Mesodermal cell (in vitro differentiated cells): Measurements from ENCODE around the gene GLA.

Experiments
- H3K27ac ChIP-seq: 2 replicates; pipeline ENCODE4 v1.7.0; 2013; ENCODE audit warnings: mild to moderate bottlenecking, low read depth, low read length, moderate library complexity; ENCODE audit not compliant: severe bottlenecking
- H3K36me3 ChIP-seq: 2 replicates; pipeline ENCODE4 v1.7.1; 2013; ENCODE audit warnings: mild to moderate bottlenecking, low read length, moderate library complexity; ENCODE audit not compliant: control insufficient read depth, insufficient read depth
- H3K4me1 ChIP-seq: one replicate; pipeline ENCODE4 v1.7.1; 2013; ENCODE audit warnings: mild to moderate bottlenecking, low read length; ENCODE audit not compliant: insufficient read depth, control insufficient read depth, poor library complexity, severe bottlenecking
- H3K4me3 ChIP-seq: 2 replicates; pipeline ENCODE4 v1.7.0; 2013; ENCODE audit warnings: low read length, control low read depth, mild to moderate bottlenecking; ENCODE audit not compliant: insufficient read depth, poor library complexity, severe bottlenecking; ENCODE audit errors: extremely low read depth
- H3K9me3 ChIP-seq: 2 replicates; pipeline ENCODE4 v1.7.1; 2013; ENCODE audit warnings: mild to moderate bottlenecking, low read length, moderate library complexity; ENCODE audit not compliant: control insufficient read depth
- WGBS, 2 experiments: methylation state at CpG; one replicate each; pipeline ENCODE4 v1.1.5; 2013; ENCODE audit warnings: missing lambda C conversion rate in 2 of 2; ENCODE audit not compliant: insufficient coverage in 2 of 2; 5-methylcytosine and 5-hydroxymethylcytosine counted together

GLA gene

DNA sequence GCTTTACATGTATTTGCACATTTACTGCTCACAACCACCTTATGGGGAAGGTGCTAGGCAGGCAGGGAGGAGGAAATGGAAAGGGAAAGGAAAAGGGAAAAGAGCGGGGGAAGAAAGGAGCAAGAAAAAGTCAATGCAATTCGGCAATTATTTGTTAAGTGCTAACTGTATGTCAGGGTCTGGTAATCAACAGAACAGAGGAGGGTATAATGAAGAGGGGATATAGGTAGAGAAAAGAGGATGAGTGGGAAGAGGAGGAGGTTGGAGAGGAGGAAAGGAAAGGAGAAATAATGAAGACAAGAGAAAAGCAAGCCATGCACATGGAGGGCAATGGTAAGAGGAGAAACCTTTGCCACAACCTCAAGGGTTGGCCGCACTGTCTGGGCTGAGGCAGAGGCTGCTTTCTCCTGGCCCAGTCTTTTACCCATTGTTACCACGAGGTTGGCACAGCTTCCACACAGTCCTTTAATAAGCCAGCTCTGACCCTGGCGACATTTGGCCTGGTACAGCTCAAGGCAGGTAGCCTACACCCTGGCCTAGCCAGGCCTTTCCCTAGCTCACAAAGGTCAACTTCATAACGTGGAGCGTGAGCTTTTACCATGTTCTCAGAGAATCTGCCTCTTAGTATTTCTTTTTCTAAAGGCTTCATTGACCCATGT is 22.6 kb downstream of the GLA start:
- H3K4me3 ChIP-seq: no peak overlapping the region
- H3K9me3 ChIP-seq: no peaks in the 10 kb centered on the region
- no peaks in the 10 kb centered on the region for H3K4me1 ChIP-seq
- 92 to 96% methylated on average over 4 to 5 of the region's 7 CpGs for WGBS, 2 experiments
- no peaks in the 10 kb centered on the region for H3K36me3 ChIP-seq
- no peak overlapping the region for H3K27ac ChIP-seq

DNA sequence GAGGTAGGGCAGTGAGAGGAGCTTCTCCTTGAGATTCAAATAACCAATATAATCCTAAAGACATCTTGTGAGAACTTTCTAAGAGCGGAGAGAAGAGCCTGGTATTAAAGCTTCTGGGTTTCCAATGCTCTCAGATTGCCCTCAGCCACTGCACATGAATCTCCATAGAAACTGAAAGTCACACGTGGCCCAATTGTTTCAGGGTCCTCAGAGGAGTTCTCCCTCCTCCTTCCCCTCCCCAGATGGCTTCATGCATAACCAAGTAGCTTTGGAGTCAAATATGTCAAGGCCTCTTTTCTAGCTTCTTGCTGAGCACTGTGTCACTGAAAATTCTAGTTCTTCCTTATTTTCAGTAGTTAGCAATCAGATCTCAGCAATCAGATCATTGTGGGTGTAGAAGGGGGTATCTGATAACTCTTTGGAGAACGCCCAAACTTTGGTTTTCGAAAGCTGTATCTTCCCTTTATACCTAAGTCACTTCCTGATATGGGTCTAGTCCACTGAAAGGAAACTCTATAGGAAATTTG is 24.0 kb downstream of the GLA start:
- H3K4me3 ChIP-seq: no peak overlapping the region
- 50 to 67% methylated on average over 1 to 2 of the region's 4 CpGs for WGBS, 2 experiments
- no peaks in the 10 kb centered on the region for H3K9me3 ChIP-seq
- H3K36me3 ChIP-seq: no peaks in the 10 kb centered on the region
- no peaks in the 10 kb centered on the region for H3K4me1 ChIP-seq
- no peak overlapping the region for H3K27ac ChIP-seq

DNA sequence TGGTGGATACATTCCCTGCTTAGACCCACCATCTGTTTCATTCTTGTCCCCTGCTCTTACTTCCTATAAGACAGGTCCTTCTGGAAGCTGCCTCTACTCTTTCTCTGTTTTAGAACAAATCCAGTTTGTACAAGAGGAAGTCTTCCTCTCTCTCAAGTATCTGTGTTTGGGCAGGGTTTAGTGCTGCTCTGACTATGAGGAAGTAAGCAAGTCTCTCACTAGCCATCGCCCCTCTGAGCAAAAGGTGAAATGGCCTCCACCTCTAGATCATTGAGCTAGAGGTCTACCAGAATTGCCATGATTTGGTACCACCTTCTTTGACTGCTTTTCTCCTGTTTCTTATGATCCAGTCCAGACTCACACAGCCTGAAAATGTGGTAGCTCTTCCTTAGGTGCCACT is 30.2 kb downstream of the GLA start:
- no peak overlapping the region for H3K4me3 ChIP-seq
- no peaks in the 10 kb centered on the region for H3K9me3 ChIP-seq
- no peaks in the 10 kb centered on the region for H3K4me1 ChIP-seq
- no CpG with 5 or more reads among the region's 1 CpG for WGBS, 2 experiments
- no peak overlapping the region for H3K27ac ChIP-seq
- no peaks in the 10 kb centered on the region for H3K36me3 ChIP-seq

DNA sequence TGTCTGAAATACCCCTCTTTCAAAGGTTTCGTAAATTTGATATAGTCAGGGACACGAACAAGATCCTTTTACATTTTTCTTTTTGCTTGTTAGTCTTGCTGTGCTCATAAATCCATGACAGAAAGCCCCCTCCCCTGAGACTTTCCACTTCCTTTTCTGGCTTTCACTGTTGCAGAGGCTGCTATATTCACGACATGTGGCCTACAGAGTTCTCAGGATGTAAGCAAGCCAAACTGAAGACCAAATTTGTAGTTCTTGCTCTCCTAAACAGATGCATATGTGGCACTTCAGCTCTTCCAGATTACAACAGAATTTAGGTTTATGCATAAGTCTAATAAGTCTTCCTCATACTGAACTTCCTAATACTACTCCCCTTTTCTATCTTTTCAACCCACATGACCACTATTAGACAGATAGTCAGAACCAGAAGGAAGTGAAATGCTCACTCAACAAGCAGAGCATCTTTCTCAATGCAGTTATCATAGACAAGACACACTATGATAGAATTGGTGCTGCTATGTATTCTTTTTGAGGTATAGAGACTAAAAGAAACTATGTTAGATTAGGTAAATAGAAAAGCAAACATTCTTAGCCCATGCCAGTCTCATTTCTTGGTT is 36.7 kb downstream of the GLA start:
- no peak overlapping the region for H3K27ac ChIP-seq
- H3K4me3 ChIP-seq: no peak overlapping the region
- H3K9me3 ChIP-seq: no peaks in the 10 kb centered on the region
- no peaks in the 10 kb centered on the region for H3K4me1 ChIP-seq
- 86 to 100% methylated on average over 1 of the region's 3 CpGs for WGBS, 2 experiments
- H3K36me3 ChIP-seq: no peaks in the 10 kb centered on the region

DNA sequence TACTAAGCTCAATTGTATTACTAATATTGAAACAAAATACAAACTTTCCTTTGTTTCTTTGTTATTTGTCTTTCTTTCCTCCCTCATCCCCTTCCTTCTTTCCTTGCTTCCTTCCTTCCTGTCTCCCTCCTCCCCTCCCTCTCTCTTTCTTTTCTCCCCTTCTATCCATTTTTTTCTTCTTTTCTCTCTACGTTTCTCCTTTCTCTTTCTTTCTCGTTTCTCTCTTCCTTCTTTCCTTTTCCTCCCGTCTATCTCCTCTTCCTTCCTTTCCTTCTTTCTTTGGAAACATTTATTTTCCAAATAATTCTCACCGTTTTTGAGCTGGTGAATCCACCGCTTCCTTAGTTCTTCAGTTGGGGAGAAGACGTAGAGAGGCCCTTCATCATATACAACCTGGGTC is 38.0 kb downstream of the GLA start:
- Histone ChIP-seq H3K9me3 (no peaks in the 10 kb centered on the region), H3K27ac (no peak overlapping the region), H3K4me3 (no peak overlapping the region), H3K36me3 (no peaks in the 10 kb centered on the region), H3K4me1 (no peaks in the 10 kb centered on the region)
- 83% methylated on average over 3 of the region's 6 CpGs; no CpG with 5 or more reads in 1 of the 2 experiments for WGBS, 2 experiments

DNA sequence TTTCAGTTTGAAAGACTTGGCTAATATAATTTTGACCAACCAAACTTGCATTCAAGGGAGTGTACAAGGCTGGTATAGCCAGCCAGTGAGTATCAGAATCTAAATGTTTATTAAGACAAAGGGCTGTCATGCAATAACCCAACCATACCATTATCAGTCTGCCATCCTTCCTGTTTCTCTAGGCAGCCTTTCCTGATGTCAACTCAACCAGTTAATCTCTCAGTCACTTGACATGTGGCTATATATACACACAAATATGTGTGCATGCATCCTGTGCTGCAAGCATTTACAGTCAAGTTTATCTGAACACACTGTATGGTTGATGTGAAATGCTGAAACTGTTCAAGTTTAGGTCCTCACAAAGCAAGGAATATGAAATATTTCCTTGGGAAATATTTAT is 38.9 kb downstream of the GLA start:
- no peak overlapping the region for H3K4me3 ChIP-seq
- H3K4me1 ChIP-seq: no peaks in the 10 kb centered on the region
- no peak overlapping the region for H3K27ac ChIP-seq
- H3K36me3 ChIP-seq: no peaks in the 10 kb centered on the region
- no peaks in the 10 kb centered on the region for H3K9me3 ChIP-seq

DNA sequence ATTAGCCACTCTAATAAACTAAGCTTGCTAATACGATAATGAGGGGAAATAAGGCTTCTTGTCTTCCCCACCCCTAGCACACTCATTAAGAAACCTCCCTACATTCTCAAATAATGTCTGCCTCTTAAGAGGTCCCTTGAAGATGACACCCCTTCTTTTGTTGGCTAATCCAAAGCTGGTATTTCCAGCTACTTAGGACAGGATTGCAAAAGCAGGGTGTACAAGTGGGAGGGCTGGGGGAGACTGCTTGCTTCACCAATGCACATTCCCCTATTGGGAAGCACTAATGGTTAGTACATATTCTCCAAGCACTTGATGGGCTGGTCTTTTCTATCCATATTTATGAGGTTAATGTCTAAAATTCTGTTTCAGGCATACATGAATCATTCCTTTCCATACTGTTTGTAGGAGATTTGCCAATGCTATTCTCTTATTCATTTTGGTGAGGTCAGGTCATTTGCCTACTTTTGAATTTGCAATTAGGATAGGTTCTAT is 42.4 kb downstream of the GLA start:
- Histone ChIP-seq H3K4me1 (peaks cover 5% of the 10 kb centered on the region), H3K9me3 (no peaks in the 10 kb centered on the region), H3K36me3 (no peaks in the 10 kb centered on the region), H3K4me3 (no peak overlapping the region), H3K27ac (no peak overlapping the region)
- 71% methylated on average over 1 of the region's 1 CpG; no CpG with 5 or more reads in 1 of the 2 experiments for WGBS, 2 experiments

DNA sequence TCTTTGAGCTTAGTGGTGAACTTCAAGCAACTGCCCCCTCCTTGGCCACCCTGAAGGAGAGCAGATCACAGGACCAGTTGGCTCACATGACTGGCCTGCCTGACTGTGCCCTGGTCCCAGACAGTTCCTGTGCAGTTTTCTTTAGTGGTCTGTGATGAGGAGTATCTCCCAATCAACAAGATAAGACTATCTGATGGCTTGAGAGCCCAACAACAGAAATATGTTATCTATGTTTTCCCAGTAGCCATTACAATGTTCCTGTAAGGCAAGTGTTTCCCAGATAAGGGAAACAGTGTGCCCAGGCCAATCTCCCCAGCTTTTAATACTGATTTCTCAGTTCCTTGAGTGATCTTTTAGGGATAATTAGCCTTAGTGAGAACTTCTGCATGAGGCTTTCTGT is 45.0 kb downstream of the GLA start:
- no peaks in the 10 kb centered on the region for H3K36me3 ChIP-seq
- H3K9me3 ChIP-seq: no peaks in the 10 kb centered on the region
- peak overlapping the region; percentile 29 for H3K27ac ChIP-seq
- peaks cover 9% of the 10 kb centered on the region for H3K4me1 ChIP-seq
- no peak overlapping the region for H3K4me3 ChIP-seq

DNA sequence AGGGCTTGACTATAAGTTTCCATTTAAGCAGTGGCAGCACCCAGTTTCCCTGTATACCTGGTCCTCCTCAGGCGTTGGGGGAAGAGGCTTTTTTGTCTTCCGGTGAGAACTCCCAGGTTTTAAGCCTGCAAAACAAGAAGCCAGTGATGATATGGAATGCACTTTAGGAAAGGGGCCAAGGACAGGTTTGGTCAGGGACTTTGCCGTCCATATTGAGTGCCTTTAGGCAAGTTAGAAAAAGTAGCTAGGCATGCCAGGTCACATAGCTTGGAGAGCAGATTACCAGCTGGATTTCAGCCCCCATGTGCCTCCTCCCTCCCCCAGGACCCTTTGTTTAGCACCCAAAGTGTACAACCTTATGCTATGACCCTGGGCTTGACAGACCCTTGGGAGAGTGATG is 45.6 kb downstream of the GLA start:
- Histone ChIP-seq H3K4me3 (no peak overlapping the region), H3K36me3 (no peaks in the 10 kb centered on the region), H3K4me1 (peaks cover 9% of the 10 kb centered on the region), H3K9me3 (no peaks in the 10 kb centered on the region), H3K27ac (no peak overlapping the region)
- 100% methylated on average over 2 of the region's 3 CpGs; no CpG with 5 or more reads in 1 of the 2 experiments for WGBS, 2 experiments

DNA sequence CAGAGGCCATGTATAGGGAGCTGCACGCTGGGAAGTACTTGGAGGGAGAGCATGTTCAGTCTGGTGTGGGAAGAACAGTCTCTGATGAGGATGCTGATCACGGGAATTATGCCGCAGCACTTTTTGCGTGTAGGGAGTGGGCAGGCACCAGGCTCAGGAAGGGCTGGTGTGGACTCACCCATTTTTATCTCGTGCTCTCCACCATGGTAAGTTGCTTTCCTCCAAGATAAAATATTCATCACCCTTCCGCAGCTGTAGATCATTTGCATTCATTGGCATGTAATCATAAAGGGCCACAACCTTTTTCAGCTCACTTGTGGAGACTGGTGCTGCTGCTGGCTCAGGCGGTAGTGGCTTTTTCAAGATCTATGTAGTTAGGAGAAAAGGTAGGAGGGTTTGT is 47.3 kb downstream of the GLA start:
- WGBS, 2 experiments: 86 to 89% methylated on average over 2 to 3 of the region's 7 CpGs
- H3K4me1 ChIP-seq: peaks cover 9% of the 10 kb centered on the region
- H3K27ac ChIP-seq: no peak overlapping the region
- no peaks in the 10 kb centered on the region for H3K9me3 ChIP-seq
- no peaks in the 10 kb centered on the region for H3K36me3 ChIP-seq
- no peak overlapping the region for H3K4me3 ChIP-seq

DNA sequence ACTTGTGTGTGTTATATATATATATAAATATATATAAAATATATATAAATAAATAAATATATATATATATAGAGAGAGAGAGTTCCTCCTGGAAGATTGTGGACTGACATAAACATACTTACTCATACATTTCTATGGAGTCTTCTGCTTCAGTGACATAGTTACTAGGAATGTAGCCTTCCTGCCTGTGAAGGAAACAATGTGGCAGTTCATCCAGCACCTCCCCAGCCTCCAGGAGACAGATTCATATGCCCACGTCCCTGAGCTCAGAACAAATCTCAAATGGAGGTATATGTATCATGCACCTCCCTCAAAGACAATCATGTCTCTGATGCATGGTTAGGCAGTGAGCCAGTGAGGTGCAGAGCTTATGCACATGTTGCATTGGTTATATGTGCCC is 47.8 kb downstream of the GLA start:
- H3K36me3 ChIP-seq: no peaks in the 10 kb centered on the region
- WGBS, 2 experiments: no CpG with 5 or more reads among the region's 1 CpG

More for the DNA sequence above, 47.8 kb downstream of the GLA start:
- Histone ChIP-seq H3K4me1 (peaks cover 9% of the 10 kb centered on the region), H3K4me3 (no peak overlapping the region), H3K9me3 (no peaks in the 10 kb centered on the region), H3K27ac (no peak overlapping the region)
